Cortex of kidney (tissue), 1 donor: ENCODE measurements around the gene TMBIM6.
"Not testable (repeated sequence)": the region's sequence is repeated elsewhere in the genome, so short reads cannot be mapped to it uniquely, and the experiment has no call there.

ENCODE experiments used
- DNase-seq: peaks from one replicate; lab custom pipeline; 2025; lab: John Stamatoyannopoulos, UW

Gene TMBIM6

DNA sequence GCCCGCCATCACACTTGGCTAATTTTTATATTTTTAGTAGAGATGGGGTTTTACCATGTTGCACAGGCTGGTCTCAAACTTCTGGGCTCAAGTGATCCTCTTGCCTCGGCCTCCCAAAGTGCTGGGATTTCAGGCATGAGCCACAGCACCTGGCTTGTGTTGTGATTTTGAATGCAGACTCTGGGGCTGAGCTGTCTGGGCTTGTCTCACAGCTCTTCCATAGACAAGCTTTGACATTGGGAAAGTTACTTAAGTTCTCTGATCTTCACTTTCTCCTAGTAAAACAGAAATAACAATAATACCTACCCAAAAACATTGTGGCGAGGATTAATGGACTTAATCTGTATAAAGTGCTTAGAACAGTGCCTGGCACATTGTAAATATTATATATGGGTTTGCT, 36.0 kb downstream of the TMBIM6 start:
- DNase-seq, result no peak

DNA sequence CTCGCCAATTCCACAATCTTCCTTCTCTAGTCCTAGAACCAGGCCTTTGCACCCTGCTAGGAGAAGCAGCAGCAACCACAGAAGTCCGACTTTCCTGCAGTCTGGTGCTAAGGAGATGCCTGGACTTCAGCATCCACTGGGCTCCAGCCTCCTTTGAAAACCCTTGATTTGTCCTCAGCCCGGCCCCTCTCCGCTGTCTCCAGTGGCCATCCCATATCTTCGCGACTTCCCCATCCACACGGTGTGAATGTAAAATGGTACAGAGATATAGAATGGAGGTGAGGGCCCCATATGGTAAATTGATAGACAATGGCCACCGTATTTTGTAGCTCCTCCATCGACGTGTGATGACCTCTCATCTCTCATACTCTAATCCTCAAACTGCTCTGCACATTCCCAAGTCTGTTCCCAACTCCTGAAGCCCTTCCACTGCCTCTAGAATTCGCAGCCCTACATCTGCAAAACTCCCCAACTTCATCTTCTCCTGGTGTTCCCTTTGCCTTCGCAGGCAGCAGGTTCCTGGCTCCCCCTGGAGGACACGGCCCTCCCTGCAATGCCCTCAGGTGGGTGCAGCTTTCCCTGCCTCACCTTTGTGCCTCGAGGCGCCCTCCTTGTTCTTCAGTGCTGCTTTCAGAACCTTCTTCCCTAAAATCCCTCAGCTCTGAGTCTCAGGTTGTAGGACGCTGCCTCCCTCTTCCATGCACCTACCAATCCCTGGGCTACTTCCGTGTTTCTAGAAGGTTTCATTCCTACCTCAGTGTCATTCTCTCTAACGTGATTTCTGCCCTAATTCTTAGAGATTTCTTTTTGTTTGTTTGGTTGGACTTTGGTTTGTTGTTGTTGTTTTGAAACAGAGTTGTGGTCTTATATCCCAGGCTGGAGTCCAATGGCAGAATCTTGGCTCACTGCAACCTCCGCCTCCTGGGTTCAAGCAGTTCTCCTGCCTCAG, 36.7 kb downstream of the TMBIM6 start:
- no peak for DNase-seq

DNA sequence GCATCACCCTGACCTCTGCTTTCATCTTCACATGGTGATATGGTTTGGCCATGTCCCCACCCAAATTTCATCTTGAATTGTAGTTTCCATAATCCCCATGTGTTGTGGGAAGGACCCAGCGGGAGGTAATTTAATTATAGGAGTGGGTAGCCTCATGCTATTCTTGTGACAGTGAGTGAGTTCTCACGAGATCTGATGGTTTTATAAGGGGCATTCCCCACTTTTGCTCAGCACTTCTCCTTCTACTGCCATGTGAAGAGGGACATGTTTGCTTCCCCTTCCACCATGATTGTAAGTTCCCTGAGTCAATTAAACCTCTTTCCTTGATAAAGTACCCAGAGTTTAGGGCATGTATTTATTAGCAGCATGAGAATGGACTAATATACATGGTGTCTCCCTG, 38.2 kb downstream of the TMBIM6 start:
- no peak for DNase-seq

DNA sequence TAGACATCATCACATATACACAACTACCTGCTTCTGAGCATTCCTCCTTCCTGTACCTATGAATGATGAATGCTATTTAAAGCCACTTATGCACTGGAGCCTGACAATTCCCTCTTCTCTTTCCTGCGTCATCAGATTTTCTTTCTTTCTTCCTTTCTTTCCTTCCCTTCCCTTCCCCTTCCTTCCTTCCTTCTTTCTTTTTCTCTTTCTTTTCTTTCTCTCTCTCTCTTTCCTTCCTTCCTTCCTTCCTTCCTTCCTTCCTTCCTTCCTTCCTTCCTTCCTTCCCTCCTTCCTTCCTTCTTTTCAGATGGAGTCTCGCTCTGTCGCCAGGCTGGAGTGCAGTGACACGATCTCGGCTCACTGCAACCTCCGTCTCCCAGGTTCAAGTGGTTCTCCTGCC, 39.6 kb downstream of the TMBIM6 start:
- not testable (repeated sequence) for DNase-seq

DNA sequence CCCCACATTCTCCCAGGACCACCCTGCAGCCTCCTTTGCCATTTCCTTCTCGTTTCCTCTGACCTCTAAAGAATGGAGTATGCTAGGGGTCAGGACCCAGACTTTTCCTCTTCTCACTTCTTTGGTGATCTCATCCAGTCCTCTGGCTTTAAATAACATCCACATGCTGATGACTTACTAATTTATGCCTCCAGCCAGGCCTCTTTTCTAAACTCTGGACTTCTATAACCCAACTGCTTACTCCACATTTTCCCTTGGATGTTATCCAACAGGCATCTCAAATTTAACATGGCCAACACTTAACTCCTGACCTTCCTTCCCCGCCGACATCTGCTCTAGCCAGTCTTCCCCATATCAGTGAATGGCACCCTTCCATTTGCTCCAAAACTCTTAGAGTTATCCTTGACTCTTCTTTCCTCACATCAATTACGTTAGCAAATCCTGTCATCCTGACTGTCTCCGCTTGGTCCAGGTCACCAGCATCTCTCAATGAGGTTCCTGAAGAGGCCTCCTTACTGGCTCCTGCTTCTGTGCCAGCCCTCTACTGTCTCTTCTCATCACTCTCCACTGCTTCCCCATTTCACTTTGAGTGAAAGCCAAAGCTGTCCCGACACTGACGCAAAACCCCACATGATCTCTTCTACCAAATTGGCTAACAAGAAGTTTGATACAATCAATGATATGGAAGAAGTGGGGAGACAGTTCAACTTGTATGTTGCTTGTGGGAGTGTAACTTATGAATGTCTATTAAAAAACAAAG, 42.7 kb downstream of the TMBIM6 start:
- DNase-seq, result no peak

DNA sequence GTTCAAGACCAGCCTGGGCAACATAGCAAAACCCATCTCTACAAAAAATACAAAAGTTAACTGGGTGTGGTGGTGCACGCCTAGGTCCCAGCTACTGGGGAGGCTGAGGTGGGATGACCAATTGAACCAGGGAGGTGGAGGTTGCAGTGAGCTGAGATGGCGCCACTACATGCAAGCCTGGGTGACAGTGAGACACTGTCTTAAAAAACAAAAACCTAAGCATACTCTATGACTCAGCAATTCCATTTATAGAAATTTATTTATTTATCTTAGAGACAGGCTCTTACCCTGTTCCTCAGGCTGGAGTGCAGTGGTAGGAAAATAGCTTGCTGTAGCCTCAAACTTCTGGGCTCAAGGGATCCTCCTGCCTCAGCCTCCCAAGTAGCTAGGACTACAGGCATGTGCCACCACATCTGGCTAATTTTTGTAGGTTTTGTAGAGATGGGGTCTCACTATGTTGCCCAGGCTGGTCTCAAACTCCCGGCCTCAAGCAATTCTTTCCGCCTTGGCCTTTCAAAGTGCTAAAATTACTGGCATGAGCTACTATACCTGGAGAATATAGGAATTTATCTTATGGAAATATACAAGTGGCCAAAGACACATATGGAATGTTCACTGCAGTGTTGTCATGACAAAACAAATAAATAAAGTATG, 43.5 kb downstream of the TMBIM6 start:
- no peak for DNase-seq

DNA sequence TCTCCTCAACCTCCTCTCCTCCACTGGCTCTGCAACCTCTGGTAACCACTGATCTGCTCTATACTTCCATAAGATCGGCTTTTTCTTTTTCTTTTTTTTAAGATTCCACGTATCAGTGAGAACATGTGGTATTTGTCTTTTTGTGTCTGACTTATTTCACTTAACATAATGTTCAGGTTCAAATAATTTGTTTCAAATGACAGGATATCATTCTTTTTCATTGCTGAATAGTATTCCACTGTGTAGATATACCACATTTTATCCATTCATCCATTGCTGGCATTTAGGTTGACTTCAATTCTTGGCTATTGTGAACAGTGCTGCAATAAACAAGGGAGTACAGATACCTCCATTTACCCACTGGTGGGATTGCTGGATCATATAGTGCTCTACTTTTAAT, 46.3 kb downstream of the TMBIM6 start:
- DNase-seq, result no peak

DNA sequence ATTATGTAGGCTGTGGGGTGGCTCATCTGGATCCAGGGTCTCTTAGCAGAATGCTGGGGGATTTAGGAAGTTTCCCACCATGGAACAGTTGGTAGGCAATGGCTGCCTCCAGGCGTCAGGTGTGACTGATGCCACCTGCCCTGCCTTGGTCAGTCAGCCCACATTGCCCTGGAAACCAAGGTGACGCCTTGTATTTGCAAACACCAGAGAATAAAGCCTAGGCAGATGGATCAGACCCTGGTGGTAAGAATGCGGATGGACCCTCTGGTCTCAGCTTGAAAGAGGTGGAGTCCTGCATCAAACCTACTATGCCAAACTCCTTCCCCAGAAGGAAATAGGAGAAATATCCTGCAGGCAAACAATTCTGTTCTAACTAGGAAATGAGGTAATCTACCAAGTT, 48.6 kb downstream of the TMBIM6 start:
- DNase-seq, result no peak

DNA sequence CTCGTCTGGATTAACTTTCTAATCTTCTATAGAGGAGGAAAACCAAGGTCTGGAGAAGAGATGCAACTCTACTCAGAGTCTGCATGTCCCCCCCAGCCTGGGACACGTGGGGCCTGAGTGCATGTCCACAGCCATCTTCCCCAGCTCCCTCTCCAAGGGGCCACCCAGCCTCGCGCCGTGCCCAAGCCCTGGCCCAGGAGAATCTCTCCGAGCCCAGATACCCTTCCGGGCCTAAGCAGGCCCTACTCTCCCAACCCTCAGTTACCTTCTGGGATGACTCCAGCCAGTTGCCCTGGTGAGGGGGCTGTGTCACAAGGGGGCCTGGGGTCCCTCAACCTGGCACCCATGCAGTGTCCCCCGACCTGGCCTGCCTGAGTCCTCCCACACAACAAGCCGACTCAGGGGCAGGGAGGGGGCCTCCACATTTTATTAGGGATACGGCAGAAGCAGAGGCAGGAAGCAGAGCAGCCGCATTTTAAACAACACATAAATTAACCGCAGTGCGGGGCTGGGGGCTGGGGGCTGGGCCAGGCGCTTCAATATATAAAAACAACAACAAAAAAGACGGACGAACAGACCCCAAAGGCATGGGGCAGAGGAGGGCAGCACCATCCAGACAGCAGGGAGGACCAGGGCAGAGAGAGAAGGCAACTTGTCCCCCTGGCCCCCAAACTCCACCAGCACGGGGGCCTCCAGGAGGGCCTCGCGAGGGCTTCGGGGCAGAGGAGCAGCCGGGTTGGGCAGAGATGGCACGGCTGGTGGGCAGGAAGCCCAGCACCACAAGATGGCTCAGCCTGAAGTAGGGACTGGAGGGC, 49.6 kb downstream of the TMBIM6 start:
- no peak for DNase-seq

DNA sequence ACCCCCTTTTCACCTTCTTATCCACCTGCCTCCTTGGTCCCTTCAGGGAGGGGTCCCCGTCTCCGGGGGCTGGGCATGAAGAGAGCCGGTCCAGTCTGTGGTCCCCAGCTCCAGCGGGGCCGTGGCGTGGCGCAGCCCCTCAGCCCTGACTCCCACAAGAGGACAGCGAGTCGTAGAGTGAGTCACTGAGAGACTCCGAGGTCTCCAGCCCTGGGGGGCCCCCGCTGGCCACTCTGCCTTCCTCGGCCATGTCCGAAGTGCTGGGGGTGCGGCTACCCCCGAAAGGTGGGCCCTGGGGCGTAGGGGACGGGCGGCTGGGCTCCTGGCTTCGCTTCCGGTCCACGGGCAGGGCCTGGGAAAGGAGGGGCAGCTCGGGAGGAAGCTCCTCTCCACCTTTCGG, 50.3 kb downstream of the TMBIM6 start:
- no peak for DNase-seq

DNA sequence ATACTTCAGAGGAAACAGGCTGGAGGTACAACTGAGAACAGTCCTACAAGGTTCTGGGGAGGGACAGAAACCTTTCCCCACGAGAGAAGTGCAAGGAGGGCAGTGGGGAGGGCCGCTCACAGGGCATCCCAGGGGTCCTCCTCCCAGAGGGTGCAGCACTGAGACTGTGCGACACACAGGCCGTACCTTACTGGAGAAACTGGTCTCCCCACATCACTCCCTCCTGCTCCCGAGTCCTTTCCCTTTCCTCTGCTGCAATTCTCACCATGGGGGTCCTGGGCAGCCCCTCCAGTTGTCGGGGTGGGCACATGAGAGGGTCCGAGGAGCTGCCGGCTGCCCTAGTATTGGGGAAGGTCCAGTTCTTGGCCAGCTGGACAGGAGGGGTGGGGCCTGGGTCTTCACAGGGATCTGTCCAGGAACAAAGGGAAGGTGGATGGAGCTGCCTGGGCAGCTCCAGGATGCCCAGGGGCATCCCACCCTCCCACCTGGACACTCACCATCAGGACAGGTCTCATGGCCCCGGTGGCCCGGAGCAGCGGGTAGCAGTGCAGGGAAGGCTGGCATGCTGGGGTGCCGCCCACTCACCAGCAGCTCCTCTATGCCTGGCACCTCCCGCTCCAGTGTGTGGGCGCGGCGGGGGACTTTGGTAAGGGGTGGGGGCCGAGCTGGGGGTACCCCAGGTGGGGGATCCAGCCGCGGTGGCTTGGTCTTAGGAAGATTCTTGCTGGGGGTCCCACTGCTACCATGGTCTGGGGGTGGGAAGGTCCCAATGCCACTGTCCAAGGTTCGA, 51.0 kb downstream of the TMBIM6 start:
- no peak for DNase-seq

DNA sequence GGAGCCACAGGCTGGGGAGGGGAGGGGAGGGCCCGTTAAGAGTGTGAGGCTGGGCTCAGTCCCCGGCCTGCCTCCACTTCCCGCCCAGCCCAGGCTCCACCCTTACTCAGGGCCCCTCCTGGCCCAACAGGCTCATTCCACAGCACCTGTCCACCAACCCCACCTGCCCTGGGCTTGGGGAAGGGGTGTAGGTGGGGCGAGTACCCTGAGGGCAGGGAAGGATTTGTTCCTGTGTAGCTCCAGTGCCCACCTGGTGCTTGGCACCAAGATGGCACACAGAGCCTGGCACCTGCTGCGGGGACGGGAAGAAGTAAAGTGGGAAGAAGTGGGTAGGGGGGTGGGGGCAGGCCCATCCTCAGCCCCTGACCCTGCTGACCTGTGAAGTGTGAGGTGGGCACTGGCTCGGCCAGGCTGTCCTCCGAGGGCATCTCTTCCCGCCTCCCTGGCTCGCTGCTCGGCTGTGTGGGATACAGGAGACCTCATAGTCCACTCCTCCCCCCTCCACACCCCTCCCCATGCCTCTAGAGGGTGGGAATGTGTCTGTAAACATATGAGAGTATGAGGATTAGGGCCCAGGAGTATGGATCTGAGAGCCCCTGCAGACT, 51.7 kb downstream of the TMBIM6 start:
- DNase-seq, result no peak

DNA sequence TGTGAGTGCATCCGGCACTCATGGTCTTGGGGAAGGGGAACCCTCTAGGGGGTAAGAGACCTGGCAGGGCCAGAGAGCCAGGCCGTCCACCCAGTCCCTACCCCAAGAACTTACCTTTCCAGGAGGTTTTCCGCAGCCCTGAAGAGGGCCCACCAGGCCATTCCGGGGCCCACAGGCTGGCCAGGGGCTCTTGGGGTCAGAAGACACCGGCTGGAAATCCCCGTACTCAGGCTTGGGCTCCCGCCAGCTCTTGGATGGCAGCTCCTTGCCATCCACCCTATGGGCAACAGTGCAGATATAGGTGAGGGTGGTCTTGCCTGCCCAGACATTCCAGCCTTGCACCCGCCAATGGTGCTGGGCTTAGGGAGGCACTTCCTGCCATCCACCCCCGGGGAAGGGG, 52.3 kb downstream of the TMBIM6 start:
- no peak for DNase-seq

DNA sequence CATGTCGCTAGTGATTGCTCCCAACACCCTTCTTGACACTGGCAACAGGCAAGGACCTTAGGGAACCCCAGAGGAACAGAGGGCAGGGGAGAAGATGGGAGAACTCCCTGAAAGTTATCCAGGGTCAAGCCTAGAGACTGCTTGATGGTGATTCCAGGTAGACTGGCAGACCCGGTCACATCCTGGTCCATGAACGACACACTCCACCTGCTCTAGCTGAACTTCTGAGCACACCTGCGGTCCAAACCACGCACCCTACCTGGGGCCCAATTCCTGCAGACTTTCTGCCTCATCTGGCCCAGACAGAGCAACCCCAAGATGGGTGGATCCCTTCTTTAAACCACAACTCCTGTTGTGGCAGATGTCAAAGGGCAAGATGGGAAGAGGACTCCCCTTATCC, 52.7 kb downstream of the TMBIM6 start:
- no peak for DNase-seq

DNA sequence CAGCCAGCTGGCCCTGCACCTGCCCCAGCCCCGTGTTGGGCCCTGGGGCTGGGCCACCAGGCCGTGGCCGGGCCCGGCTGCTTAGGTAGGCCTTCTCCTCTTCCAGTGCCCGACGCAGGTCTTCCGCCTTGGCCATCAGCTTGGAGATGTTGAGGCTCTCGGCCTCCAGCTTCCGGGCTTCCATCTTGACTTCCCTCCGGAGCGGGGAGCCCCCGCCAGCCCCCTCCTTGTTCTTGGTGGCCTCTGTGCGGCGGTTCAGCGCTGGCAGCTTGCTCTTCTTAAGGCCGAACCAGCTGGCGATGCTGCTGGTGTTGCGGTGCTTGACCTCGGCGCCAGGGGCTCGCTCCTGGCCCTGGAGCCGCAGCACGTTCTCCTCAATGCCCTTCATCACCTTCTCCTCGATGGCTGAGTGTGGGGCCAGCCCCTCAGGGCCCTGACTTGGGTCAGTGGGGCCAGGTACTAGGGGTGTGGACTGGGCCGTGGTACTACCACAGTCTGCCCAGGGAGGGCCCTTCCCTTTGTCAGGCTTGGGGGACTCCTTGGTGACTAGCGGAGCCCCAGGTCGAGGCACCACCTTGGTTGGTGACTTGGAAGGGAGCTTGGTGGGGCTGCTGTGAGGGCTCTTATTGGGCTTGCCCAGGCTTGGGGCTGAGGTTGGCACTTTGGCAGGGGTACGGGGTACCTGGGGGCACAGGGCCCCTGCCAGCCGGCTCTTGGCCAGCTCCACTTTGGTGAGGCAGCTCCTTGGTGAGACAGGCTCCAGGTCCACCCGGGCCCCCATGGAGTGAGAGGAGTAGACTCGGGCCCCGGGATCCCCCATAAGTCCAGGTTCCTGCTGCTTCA, 53.7 kb downstream of the TMBIM6 start:
- DNase-seq, result no peak

DNA sequence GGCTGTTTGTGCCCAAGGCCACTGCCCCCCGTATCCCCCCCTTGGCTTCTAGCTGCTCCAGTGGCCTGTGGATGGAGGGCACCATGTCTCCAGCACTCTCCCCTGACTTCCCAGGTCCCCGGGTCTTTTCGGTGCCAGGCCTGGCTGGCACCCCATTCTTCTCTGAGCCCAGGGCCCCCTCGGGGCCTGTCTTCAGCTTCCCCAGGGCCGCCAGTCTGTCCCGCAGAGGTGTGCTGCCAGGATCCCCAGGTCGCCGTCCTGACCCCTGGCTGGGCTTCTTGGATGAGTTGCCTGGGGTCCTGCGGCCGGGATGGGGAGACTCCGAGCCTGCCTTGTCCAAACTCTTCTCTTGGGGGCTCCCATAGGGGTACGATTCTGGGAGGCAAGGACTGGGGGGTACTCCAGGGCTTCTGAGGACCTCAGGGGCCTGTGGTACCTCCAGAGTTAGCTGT, 54.3 kb downstream of the TMBIM6 start:
- no peak for DNase-seq

DNA sequence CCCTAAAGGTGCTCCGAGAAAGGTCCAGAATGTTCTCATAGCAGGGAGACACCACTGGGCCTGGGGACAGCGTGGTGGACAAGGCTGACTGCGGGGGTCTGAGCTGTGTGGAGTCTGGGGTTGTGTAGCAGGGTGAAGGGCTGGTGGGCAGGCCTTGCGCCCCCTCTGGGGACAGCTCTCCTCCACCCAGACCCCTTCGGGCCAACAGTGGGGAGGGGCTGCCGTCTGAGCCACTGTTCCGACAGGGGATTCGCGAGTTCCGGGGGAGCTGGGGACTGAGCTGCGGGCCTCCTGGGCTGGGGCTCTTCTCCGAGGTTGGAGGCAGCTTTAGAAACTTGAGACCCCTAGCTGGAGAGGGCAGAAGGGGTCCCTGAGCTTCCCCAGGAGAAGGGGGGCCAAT, 54.8 kb downstream of the TMBIM6 start:
- DNase-seq, result no peak

DNA sequence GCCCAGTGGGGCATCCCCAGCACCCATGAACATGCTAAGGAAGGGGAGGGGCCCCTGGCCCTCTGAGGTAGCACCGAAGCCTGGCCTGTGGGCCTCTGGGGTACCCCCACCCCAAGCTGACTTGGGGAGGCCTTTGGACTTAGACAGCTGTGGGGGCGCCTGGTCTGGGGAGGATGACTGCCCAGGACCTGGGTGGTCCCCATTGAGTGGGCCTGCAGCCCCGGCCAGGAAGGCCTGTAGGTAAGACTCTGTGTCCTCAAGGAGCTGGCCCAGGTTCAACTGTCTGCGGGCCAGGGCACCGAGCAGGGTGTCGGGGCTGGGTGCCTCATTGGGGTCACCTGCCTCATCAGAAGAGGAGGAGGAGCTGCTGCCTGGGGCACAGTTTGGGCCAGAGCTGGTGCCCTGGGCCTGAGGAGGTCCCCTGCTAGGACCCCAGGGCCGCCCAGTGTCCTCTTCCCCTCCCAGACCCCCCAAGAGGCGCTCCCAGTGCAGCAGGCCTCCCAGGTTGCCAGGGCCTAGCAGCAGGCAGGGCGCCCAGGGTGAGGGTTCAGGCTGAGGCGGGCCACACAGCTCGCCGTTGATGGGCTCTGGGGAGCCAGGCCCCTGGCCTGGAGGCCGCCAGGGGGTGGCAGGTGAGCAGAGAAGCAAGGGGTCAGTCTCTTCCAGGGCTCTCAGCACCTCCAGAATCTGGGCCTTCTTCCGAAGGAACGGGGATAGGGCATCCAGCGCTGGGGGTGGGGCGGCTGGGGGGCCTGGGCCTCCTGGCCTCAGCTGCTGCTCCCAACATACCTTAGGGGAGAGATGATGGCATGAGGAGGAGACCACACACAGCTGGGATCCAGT, 55.5 kb downstream of the TMBIM6 start:
- no peak for DNase-seq

DNA sequence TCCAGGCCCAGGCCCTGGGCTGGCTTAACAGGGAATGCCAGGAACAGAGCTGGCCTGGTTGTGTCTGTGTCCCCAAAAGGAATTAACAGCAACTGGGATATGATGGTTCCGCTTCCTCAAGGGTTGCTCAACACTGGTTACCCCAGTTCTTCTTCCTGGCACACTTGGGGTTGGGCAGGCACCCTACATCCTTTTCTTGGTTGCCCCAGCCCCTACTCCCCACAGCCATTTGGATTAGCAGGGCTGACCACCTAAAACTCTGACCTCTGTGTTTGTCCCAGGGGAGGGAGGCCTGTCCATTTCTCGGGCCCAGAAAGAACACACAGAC, 56.1 kb downstream of the TMBIM6 start:
- DNase-seq, result no peak
